HEK293 (cell line): ENCODE data around the gene MYBPC3.

Experiments
- CTCF ChIA-PET: fragments of 350-600 bp; formaldehyde crosslinking; extraction: SDS; loops from one replicate; lab custom pipeline; 2021; ENCODE audit warnings: antibody characterized with exemption; lab: Yijun Ruan, JAX
- POLR2A ChIA-PET: fragments of 300-600 bp; formaldehyde crosslinking; extraction: SDS; loops from one replicate; lab custom pipeline; 2020; ENCODE audit warnings: antibody characterized with exemption, inconsistent platforms; lab: Yijun Ruan, JAX
- H3K27ac ChIP-seq: fragments of 200-500 bp; sonication (Bioruptor generic); 2 replicates; pipeline ENCODE4 v1.5.1; 2014; ENCODE audit warnings: low read depth, low read length, control low read depth, inconsistent platforms; ENCODE audit errors: extremely low read depth
- H3K36me3 ChIP-seq, 2 experiments: fragments of 200-500 bp in 1 of 2; sonication (Bioruptor generic) in 1 of 2; 1 replicate in 1 of 2; 2 replicates in 1 of 2; pipeline ENCODE4 v1.5.1; 2014 to 2017; ENCODE audit warnings: inconsistent platforms in 2 of 2, low read length in 2 of 2; ENCODE audit not compliant: control insufficient read depth in 2 of 2, insufficient read depth in 1 of 2
- H3K4me1 ChIP-seq: fragments of 200-500 bp; sonication (Bioruptor generic); 2 replicates; pipeline ENCODE4 v1.5.1; 2014; ENCODE audit warnings: mild to moderate bottlenecking, low read length, inconsistent platforms; ENCODE audit not compliant: control insufficient read depth, insufficient read depth
- H3K4me3 ChIP-seq: 2 replicates; pipeline ENCODE4 v1.5.1; 2011; ENCODE audit warnings: low read depth, mild to moderate bottlenecking, control low read depth, low read length, moderate library complexity
- H3K9me3 ChIP-seq: fragments of 200-500 bp; sonication (Bioruptor generic); 2 replicates; pipeline ENCODE4 v1.5.1; 2014; ENCODE audit warnings: low read depth, low read length, inconsistent platforms; ENCODE audit not compliant: control insufficient read depth, insufficient read depth
- BCL11A ChIP-seq: fragments of 450-650 bp; formaldehyde crosslinking; IDR thresholded peaks from 2 replicates; pipeline ENCODE4 v1.5.1; 2016; ENCODE audit warnings: low read depth, missing biosample characterization, missing genetic modification characterization
- BCL11B ChIP-seq: fragments of 450-650 bp; formaldehyde crosslinking; IDR thresholded peaks from 2 replicates; pipeline ENCODE4 v1.5.1; 2016; ENCODE audit warnings: low read depth, missing biosample characterization, missing genetic modification characterization
- CTCF ChIP-seq: fragments of 450-650 bp; formaldehyde crosslinking; IDR thresholded peaks from 2 replicates; pipeline ENCODE4 v1.5.1; 2016; ENCODE audit warnings: missing biosample characterization, missing genetic modification characterization
- GLI4 ChIP-seq: fragments of 450-650 bp; formaldehyde crosslinking; IDR thresholded peaks from 2 replicates; pipeline ENCODE4 v1.5.1; 2016; ENCODE audit warnings: missing biosample characterization, missing genetic modification characterization
- GLIS2 ChIP-seq: fragments of 450-650 bp; formaldehyde crosslinking; IDR thresholded peaks from 2 replicates; pipeline ENCODE4 v1.5.1; 2016; ENCODE audit warnings: missing biosample characterization, missing genetic modification characterization
- KLF16 ChIP-seq: fragments of 450-650 bp; formaldehyde crosslinking; IDR thresholded peaks from 2 replicates; pipeline ENCODE4 v1.5.1; 2017; ENCODE audit warnings: missing biosample characterization, missing genetic modification characterization
- TSHZ1 ChIP-seq: fragments of 450-650 bp; formaldehyde crosslinking; IDR thresholded peaks from 2 replicates; pipeline ENCODE4 v1.5.1; 2016; ENCODE audit warnings: missing biosample characterization, missing genetic modification characterization, borderline replicate concordance
- ZIC2 ChIP-seq: fragments of 450-650 bp; formaldehyde crosslinking; IDR thresholded peaks from 2 replicates; pipeline ENCODE4 v1.5.1; 2016; ENCODE audit warnings: missing biosample characterization, missing genetic modification characterization
- ZNF175 ChIP-seq: fragments of 450-650 bp; formaldehyde crosslinking; IDR thresholded peaks from 2 replicates; pipeline ENCODE4 v1.5.1; 2016; ENCODE audit warnings: missing biosample characterization, missing genetic modification characterization
- ZNF202 ChIP-seq: fragments of 450-650 bp; formaldehyde crosslinking; IDR thresholded peaks from 2 replicates; pipeline ENCODE4 v1.5.1; 2016; ENCODE audit warnings: missing biosample characterization, missing genetic modification characterization, borderline replicate concordance
- ZNF223 ChIP-seq: fragments of 450-650 bp; formaldehyde crosslinking; IDR thresholded peaks from 2 replicates; pipeline ENCODE4 v1.5.1; 2016; ENCODE audit warnings: missing biosample characterization, missing genetic modification characterization
- ZNF292 ChIP-seq: fragments of 450-650 bp; formaldehyde crosslinking; IDR thresholded peaks from 2 replicates; pipeline ENCODE4 v1.5.1; 2016; ENCODE audit warnings: low read depth, missing biosample characterization, missing genetic modification characterization, borderline replicate concordance
- ZNF341 ChIP-seq: fragments of 450-650 bp; formaldehyde crosslinking; IDR thresholded peaks from 2 replicates; pipeline ENCODE4; 2016; ENCODE audit warnings: low read depth, missing biosample characterization, missing genetic modification characterization
- ZNF362 ChIP-seq: fragments of 450-650 bp; formaldehyde crosslinking; IDR thresholded peaks from 2 replicates; pipeline ENCODE4 v1.5.1; 2016; ENCODE audit warnings: missing biosample characterization, missing genetic modification characterization
- ZNF404 ChIP-seq: fragments of 450-650 bp; formaldehyde crosslinking; IDR thresholded peaks from 2 replicates; pipeline ENCODE4 v1.5.1; 2017; ENCODE audit warnings: missing biosample characterization, missing genetic modification characterization
- ZNF416 ChIP-seq: fragments of 450-650 bp; formaldehyde crosslinking; IDR thresholded peaks from 2 replicates; pipeline ENCODE4 v1.5.1; 2016; ENCODE audit warnings: missing biosample characterization, missing genetic modification characterization
- ZNF600 ChIP-seq: fragments of 450-650 bp; formaldehyde crosslinking; IDR thresholded peaks from 2 replicates; pipeline ENCODE4 v1.5.1; 2016; ENCODE audit warnings: missing biosample characterization, missing genetic modification characterization
- ZNF677 ChIP-seq: fragments of 450-650 bp; IDR thresholded peaks from 2 replicates; pipeline ENCODE4 v1.5.0; 2018; ENCODE audit warnings: missing biosample characterization, mild to moderate bottlenecking, missing genetic modification characterization, moderate library complexity
- ZNF76 ChIP-seq: fragments of 450-650 bp; formaldehyde crosslinking; IDR thresholded peaks from 2 replicates; pipeline ENCODE4; 2016; ENCODE audit warnings: low read depth, missing biosample characterization, missing genetic modification characterization, borderline replicate concordance
- ZNF768 ChIP-seq: fragments of 450-650 bp; formaldehyde crosslinking; IDR thresholded peaks from 2 replicates; pipeline ENCODE4 v1.5.1; 2018; ENCODE audit warnings: missing biosample characterization, mild to moderate bottlenecking, missing genetic modification characterization
- TF ChIP-seq, protein P1 (sequence below): fragments of 450-650 bp; formaldehyde crosslinking; IDR thresholded peaks from 2 replicates; pipeline ENCODE4 v1.5.1; 2016; ENCODE audit warnings: missing biosample characterization, missing genetic modification characterization

MYBPC3 gene

DNA sequence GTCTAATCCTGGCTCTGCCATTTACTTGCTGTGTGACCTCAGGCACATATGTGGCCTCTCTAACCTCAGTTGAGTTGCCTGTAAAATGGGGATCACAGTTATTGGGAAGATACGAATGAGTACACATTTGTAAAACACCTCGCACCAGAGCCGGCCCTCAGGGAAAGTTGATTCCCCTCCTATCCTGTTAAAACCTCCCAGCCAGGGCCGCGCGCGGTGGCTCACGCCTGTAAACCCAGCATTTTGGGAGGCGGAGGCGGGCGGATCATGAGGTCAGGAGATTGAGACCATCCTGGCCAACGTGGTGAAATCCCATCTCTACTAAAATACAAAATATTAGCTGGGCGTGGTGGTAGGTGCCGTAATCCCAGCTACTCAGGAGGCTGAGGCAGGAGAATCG lies 7.8 kb upstream of the MYBPC3 start (continued):
- TF ChIP-seq, protein P1, sequence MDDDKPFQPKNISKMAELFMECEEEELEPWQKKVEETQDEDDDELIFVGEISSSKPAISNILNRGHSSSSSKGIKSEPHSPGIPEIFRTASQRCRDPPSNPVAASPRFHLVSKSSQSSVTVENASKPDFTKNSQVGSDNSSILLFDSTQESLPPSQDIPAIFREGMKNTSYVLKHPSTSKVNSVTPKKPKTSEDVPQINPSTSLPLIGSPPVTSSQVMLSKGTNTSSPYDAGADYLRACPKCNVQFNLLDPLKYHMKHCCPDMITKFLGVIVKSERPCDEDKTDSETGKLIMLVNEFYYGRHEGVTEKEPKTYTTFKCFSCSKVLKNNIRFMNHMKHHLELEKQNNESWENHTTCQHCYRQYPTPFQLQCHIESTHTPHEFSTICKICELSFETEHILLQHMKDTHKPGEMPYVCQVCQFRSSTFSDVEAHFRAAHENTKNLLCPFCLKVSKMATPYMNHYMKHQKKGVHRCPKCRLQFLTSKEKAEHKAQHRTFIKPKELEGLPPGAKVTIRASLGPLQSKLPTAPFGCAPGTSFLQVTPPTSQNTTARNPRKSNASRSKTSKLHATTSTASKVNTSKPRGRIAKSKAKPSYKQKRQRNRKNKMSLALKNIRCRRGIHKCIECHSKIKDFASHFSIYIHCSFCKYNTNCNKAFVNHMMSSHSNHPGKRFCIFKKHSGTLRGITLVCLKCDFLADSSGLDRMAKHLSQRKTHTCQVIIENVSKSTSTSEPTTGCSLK (tag by site-specific recombination) = no peak
- no peak for TF ChIP-seq ZNF404 (tag by site-specific recombination)
- TF ChIP-seq ZNF76 = no peak
- no peak for TF ChIP-seq CTCF (tag by site-specific recombination)
- no peak for TF ChIP-seq ZNF223 (tag by site-specific recombination)
- TF ChIP-seq ZNF202 = no peak
- no peak for TF ChIP-seq ZNF768 (tag by site-specific recombination)
- TF ChIP-seq ZNF292 (tag by site-specific recombination) = no peak
- no peak for TF ChIP-seq KLF16 (tag by site-specific recombination)
- TF ChIP-seq TSHZ1 (tag by site-specific recombination) = no peak

DNA sequence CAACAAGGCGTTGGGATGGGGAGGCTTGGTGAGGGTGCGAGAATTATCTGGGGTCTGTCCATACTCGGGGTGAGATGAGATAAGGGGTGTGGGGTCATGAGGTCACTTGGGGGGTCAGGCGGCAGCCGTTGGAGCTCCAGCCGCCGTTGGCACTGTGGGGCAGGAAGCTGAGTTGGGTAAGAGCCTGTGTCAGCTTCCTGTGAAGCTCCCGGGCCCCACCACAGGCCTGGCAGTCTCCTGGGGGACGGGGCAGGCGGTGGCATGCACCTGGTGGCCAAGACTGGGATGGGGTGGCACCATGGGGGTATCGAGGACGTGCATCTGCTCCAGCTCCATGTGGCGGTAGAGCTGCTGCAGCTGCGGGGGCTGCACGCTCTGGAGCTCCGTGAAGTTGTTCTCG lies 7.1 kb upstream of the MYBPC3 start:
- CTCF ChIA-PET = interaction anchor here (1.2 kb wide), 1 partner anchor 14 kb away, joined by 3 read pairs; no protein-coding TSS in a partner anchor

GRCh38 chr11:47359162-47359561 lies 6.7 kb upstream of the MYBPC3 start:
- TF ChIP-seq BCL11A (tag by site-specific recombination) (0 out of 2 replicates have a peak, but pooled peaks have one; percentile 36), ZNF416 (no peak), ZNF600 (tag by site-specific recombination) (no peak), BCL11B (tag by site-specific recombination) (peak; percentile 74; the same call in 1 of the 2 replicates)
- ChIA-PET CTCF (no interaction called here), POLR2A (no interaction called here)
- Histone ChIP-seq H3K36me3 (no peaks in the 10 kb centered on the region), H3K27ac (no peak overlapping the region), H3K4me3 (no peak overlapping the region), H3K9me3 (no peaks in the 10 kb centered on the region), H3K4me1 (no peaks in the 10 kb centered on the region)

More for the DNA sequence above, 7.1 kb upstream of the MYBPC3 start:
- Histone ChIP-seq H3K27ac (no peak overlapping the region), H3K4me1 (no peaks in the 10 kb centered on the region), H3K4me3 (no peak overlapping the region), H3K9me3 (no peaks in the 10 kb centered on the region), H3K36me3 (no peaks in the 10 kb centered on the region)
- TF ChIP-seq ZNF677 (tag by site-specific recombination) (no peak), ZNF341 (no peak), GLIS2 (tag by site-specific recombination) (no peak), GLI4 (no peak), ZNF362 (tag by site-specific recombination) (no peak), ZNF175 (tag by site-specific recombination) (no peak), ZIC2 (no peak), BCL11B (tag by site-specific recombination) (0 out of 2 replicates have a peak, but pooled peaks have one; percentile 1)
- POLR2A ChIA-PET = no interaction called here
